Endometrium (tissue), 2 donors: ENCODE data around the gene ANKHD1.
"Not testable (repeated sequence)": the region's sequence is repeated elsewhere in the genome, so short reads cannot be mapped to it uniquely, and the experiment has no call there.

Source experiments
- FAIRE-seq: peaks from 2 replicates; lab custom pipeline; 2012; peaks lifted over from hg19 to GRCh38; lab: Jason Lieb, UNC
- donor health status: control.
- donor health status: control.

ANKHD1 gene

GRCh38 chr5:140421375-140421774 lies 19.7 kb downstream of the ANKHD1 start:
- FAIRE-seq = not testable (repeated sequence)

GRCh38 chr5:140423609-140424008 lies 22.0 kb downstream of the ANKHD1 start:
- FAIRE-seq = no peak

- FAIRE-seq = no peak
These were observed 22.5 kb downstream of the ANKHD1 start for GRCh38 chr5:140424135-140424534.

GRCh38 chr5:140427726-140428125 lies 26.1 kb downstream of the ANKHD1 start:
- FAIRE-seq = not testable (repeated sequence)

GRCh38 chr5:140429724-140430123 lies 28.1 kb downstream of the ANKHD1 start:
- FAIRE-seq = no peak

- FAIRE-seq = no peak
These were observed 30.6 kb downstream of the ANKHD1 start for GRCh38 chr5:140432212-140432611.

GRCh38 chr5:140432916-140433315 lies 31.3 kb downstream of the ANKHD1 start:
- FAIRE-seq = no peak

- FAIRE-seq = not testable (repeated sequence)
These were observed 55.7 kb downstream of the ANKHD1 start for GRCh38 chr5:140457368-140457767.

- no peak for FAIRE-seq
These were observed 65.5 kb downstream of the ANKHD1 start for GRCh38 chr5:140466981-140467742.

GRCh38 chr5:140468188-140468587 lies 66.6 kb downstream of the ANKHD1 start:
- FAIRE-seq = no peak

GRCh38 chr5:140469259-140469658 lies 67.6 kb downstream of the ANKHD1 start:
- no peak for FAIRE-seq

- FAIRE-seq = no peak
These were observed 78.8 kb downstream of the ANKHD1 start for GRCh38 chr5:140480310-140481014.

GRCh38 chr5:140481758-140482157 lies 80.1 kb downstream of the ANKHD1 start:
- no peak for FAIRE-seq

- no peak for FAIRE-seq
These were observed 81.4 kb downstream of the ANKHD1 start for GRCh38 chr5:140483055-140483454.

GRCh38 chr5:140488141-140488540 lies 86.5 kb downstream of the ANKHD1 start:
- not testable (repeated sequence) for FAIRE-seq

GRCh38 chr5:140488914-140489313 lies 87.3 kb downstream of the ANKHD1 start:
- no peak for FAIRE-seq

- FAIRE-seq = no peak
These were observed 96.3 kb downstream of the ANKHD1 start for GRCh38 chr5:140497897-140498296.

GRCh38 chr5:140498591-140498990 lies 97.0 kb downstream of the ANKHD1 start:
- FAIRE-seq = peak; percentile 4

- FAIRE-seq = no peak
These were observed 101.2 kb downstream of the ANKHD1 start for GRCh38 chr5:140502834-140503233.

- no peak for FAIRE-seq
These were observed 108.3 kb downstream of the ANKHD1 start for GRCh38 chr5:140509898-140510297.

- FAIRE-seq = no peak
These were observed 111.5 kb downstream of the ANKHD1 start for GRCh38 chr5:140513124-140513523.

- FAIRE-seq = no peak
These were observed 122.4 kb downstream of the ANKHD1 start for GRCh38 chr5:140524003-140524402.

GRCh38 chr5:140540227-140540626 lies 138.6 kb downstream of the ANKHD1 start:
- no peak for FAIRE-seq

- no peak for FAIRE-seq
These were observed 141.3 kb downstream of the ANKHD1 start for GRCh38 chr5:140542972-140543371.
